ENCODE measurements around the gene CAPRIN1.
A peak's percentile ranks its signal among the peaks of the same experiment; 100 is the strongest.
"Not testable (repeated sequence)": the region's sequence is repeated elsewhere in the genome, so short reads cannot be mapped to it uniquely, and the experiment has no call there.

The CAPRIN1 gene

GRCh38 chr11:34094900-34095299 is 43.4 kb downstream of the CAPRIN1 start:
- not testable (repeated sequence) for DNase-seq

GRCh38 chr11:34098813-34099212 is 47.3 kb downstream of the CAPRIN1 start:
- no peak for DNase-seq

GRCh38 chr11:34104680-34105078 is 53.1 kb downstream of the CAPRIN1 start:
- no peak for DNase-seq

GRCh38 chr11:34105079-34105956 is 53.8 kb downstream of the CAPRIN1 start, which contains the start of gene NAT10:
TSS of gene NAT10 (plus strand) at chr11:34105629. CDS start at chr11:34108226, 2,597 bp downstream.
- peak; percentile 98 for DNase-seq

GRCh38 chr11:34105957-34106504 is 54.5 kb downstream of the CAPRIN1 start:
- DNase-seq = no peak

GRCh38 chr11:34111722-34112270 is 60.3 kb downstream of the CAPRIN1 start:
- no peak for DNase-seq

GRCh38 chr11:34114014-34114413 is 62.5 kb downstream of the CAPRIN1 start:
- DNase-seq = no peak

- no peak for DNase-seq
These were observed 62.9 kb downstream of the CAPRIN1 start for GRCh38 chr11:34114471-34114870.

- DNase-seq = no peak
These were observed 69.1 kb downstream of the CAPRIN1 start for GRCh38 chr11:34120651-34121050.

- DNase-seq = no peak
These were observed 73.5 kb downstream of the CAPRIN1 start for GRCh38 chr11:34124885-34125668.

- no peak for DNase-seq
These were observed 75.7 kb downstream of the CAPRIN1 start for GRCh38 chr11:34126959-34127848.

- no peak for DNase-seq
These were observed 77.3 kb downstream of the CAPRIN1 start for GRCh38 chr11:34128824-34129223.

- DNase-seq = no peak
These were observed 80.9 kb downstream of the CAPRIN1 start for GRCh38 chr11:34132261-34132965.

GRCh38 chr11:34134765-34135164 is 83.2 kb downstream of the CAPRIN1 start:
- DNase-seq = no peak

GRCh38 chr11:34135439-34135838 is 83.9 kb downstream of the CAPRIN1 start:
- DNase-seq = no peak

GRCh38 chr11:34136420-34136819 is 84.9 kb downstream of the CAPRIN1 start:
- no peak for DNase-seq

GRCh38 chr11:34139346-34139745 is 87.8 kb downstream of the CAPRIN1 start:
- DNase-seq = no peak

- DNase-seq = no peak
These were observed 88.6 kb downstream of the CAPRIN1 start for GRCh38 chr11:34140149-34140548.

- no peak for DNase-seq
These were observed 91.5 kb downstream of the CAPRIN1 start for GRCh38 chr11:34143048-34143447.

GRCh38 chr11:34145073-34145472 is 93.5 kb downstream of the CAPRIN1 start:
- DNase-seq = no peak

GRCh38 chr11:34145847-34146381 is 94.4 kb downstream of the CAPRIN1 start:
- DNase-seq = no peak
